HepG2 (cell line): Measurements from ENCODE around the gene TTC16. TPM values are rescaled to one million over a fixed set of nuclear protein-coding genes. Genes with fewer than 3 reads are reported as not detected.

ENCODE experiments used
- ATAC-seq: fragments of 200-7000 bp; cut with Tn5 transposase; 3 replicates; pipeline ENCODE4 v1.9.1; 2020; ENCODE audit warnings: mild to moderate bottlenecking, moderate library complexity
- BruUV-seq: library from RNA; stranded (reverse); fragments of 400-500 nt; replicated peaks from 2 replicates; lab custom pipeline; 2021; lab: Mats Ljungman, UMichigan
- CTCF ChIA-PET: fragments of 300-600 bp; formaldehyde crosslinking; extraction: SDS; loops from one replicate; lab custom pipeline; 2021; ENCODE audit warnings: low total read pairs, inconsistent platforms, low intra/inter-chr PET ratio; lab: Yijun Ruan, JAX
- POLR2A ChIA-PET: fragments of 350-600 bp; sonication (Branson Sonifier 250); formaldehyde crosslinking; loops from one replicate; lab custom pipeline; 2020; ENCODE audit warnings: antibody characterized with exemption, inconsistent platforms; lab: Yijun Ruan, JAX
- DNase-seq: peaks from one replicate; pipeline ENCODE4 v3.0.0-alpha.2; 2015; ENCODE audit warnings: low spot score
- FAIRE-seq: peaks from 3 replicates; lab custom pipeline; 2011; peaks lifted over from hg19 to GRCh38; lab: Jason Lieb, UNC
- H2AFZ ChIP-seq: one replicate; pipeline ENCODE4 v1.6.1; 2011; ENCODE audit warnings: low read length, inconsistent platforms
- H3K27ac ChIP-seq: fragments of 300-600 bp; 3 replicates; pipeline ENCODE4 v1.8.0; 2011; ENCODE audit warnings: mixed run types, mild to moderate bottlenecking, mixed read lengths, low read length, inconsistent platforms; ENCODE audit not compliant: insufficient read depth; ENCODE audit errors: extremely low read length
- H3K27me3 ChIP-seq, 2 experiments: fragments of 200-600 bp in 1 of 2; 2 replicates in 1 of 2; 3 replicates in 1 of 2; pipeline versions ENCODE4 v1.6.0 to v1.8.0; 2011; ENCODE audit warnings: low read length in 2 of 2, mild to moderate bottlenecking in 2 of 2, moderate library complexity in 2 of 2, inconsistent platforms in 1 of 2; ENCODE audit not compliant: insufficient read depth in 2 of 2, control insufficient read depth in 1 of 2
- H3K36me3 ChIP-seq, 2 experiments: fragments of 200-600 bp in 1 of 2; replicated peaks in 1 of 2; 2 replicates in 1 of 2; 3 replicates in 1 of 2; pipeline versions ENCODE4 v1.5.1 to v1.8.0; 2011; ENCODE audit warnings: low read length in 2 of 2, inconsistent platforms in 1 of 2; ENCODE audit not compliant: insufficient read depth in 2 of 2, control insufficient read depth in 1 of 2
- H3K4me1 ChIP-seq: 2 replicates; pipeline ENCODE4 v1.5.1; 2012; ENCODE audit warnings: low read length, inconsistent platforms; ENCODE audit not compliant: insufficient read depth
- H3K4me2 ChIP-seq: 2 replicates; pipeline ENCODE4 v1.6.0; 2011; ENCODE audit warnings: low read depth, low read length, inconsistent platforms
- H3K4me3 ChIP-seq, 3 experiments: fragments of 200-600 bp in 1 of 3; sonication (generic), shearing (Covaris generic) in 1 of 3; replicated peaks in 1 of 3; 2 replicates each; pipeline ENCODE4 v1.5.1; 2011 to 2016; ENCODE audit warnings: low read length in 3 of 3, inconsistent platforms in 2 of 3, low read depth in 2 of 3, mild to moderate bottlenecking in 2 of 3, control low read depth in 1 of 3, mixed read lengths in 1 of 3; ENCODE audit not compliant: insufficient read depth in 1 of 3
- H3K79me2 ChIP-seq: one replicate; pipeline ENCODE4 v1.6.1; 2011; ENCODE audit warnings: low read length, inconsistent platforms; ENCODE audit not compliant: insufficient read depth
- H3K9ac ChIP-seq: 2 replicates; pipeline ENCODE4 v1.6.0; 2011; ENCODE audit warnings: mild to moderate bottlenecking, low read depth, low read length, inconsistent platforms; ENCODE audit not compliant: insufficient read depth
- H3K9me3 ChIP-seq: 2 replicates; pipeline ENCODE4 v1.5.1; 2012; ENCODE audit warnings: mild to moderate bottlenecking, low read length
- H4K20me1 ChIP-seq: 2 replicates; pipeline ENCODE4 v1.6.0; 2011; ENCODE audit warnings: inconsistent platforms, mild to moderate bottlenecking, low read length, moderate library complexity; ENCODE audit not compliant: insufficient read depth
- BHLHE40 ChIP-seq: IDR thresholded peaks from 2 replicates; pipeline ENCODE4 v1.6.1; 2011; ENCODE audit warnings: low read length, improper control_type of control experiment
- CREB1 ChIP-seq, 2 experiments: fragments of 450-650 bp in 1 of 2; IDR thresholded peaks; 2 replicates each; pipeline ENCODE4 v1.6.1; 2016 to 2017; ENCODE audit warnings: control low read depth in 1 of 2, mild to moderate bottlenecking in 1 of 2, missing compliant biosample characterization in 1 of 2, missing genetic modification characterization in 1 of 2
- FOXP1 ChIP-seq, 2 experiments: fragments of 450-650 bp in 1 of 2; IDR thresholded peaks; 2 replicates each; pipeline ENCODE4 v1.6.1; 2017 to 2018; ENCODE audit warnings: antibody characterized with exemption in 1 of 2
- NFRKB ChIP-seq: fragments of 450-650 bp; IDR thresholded peaks from 2 replicates; pipeline ENCODE4 v1.6.1; 2017
- ZNF629 ChIP-seq: sonication (generic); formaldehyde crosslinking; conservative IDR thresholded peaks from 2 replicates; pipeline ENCODE4 v1.5.0; 2020; ENCODE audit warnings: missing genetic modification reagents
- ZNF850 ChIP-seq: sonication (generic); formaldehyde crosslinking; conservative IDR thresholded peaks from 2 replicates; pipeline ENCODE4 v1.9.0; 2021; ENCODE audit warnings: mild to moderate bottlenecking, missing genetic modification reagents
- WGBS: methylation state at CpG from one replicate; pipeline ENCODE4 v1.1.6; 2017; ENCODE audit warnings: low lambda C conversion rate; 5-methylcytosine and 5-hydroxymethylcytosine counted together
- in situ Hi-C: cut with HindIII; loops from 2 replicates; pipeline ENCODE4 v1.10.0; 2017; ENCODE audit warnings: low pct_unique_long_range_greater_than_20kb; ENCODE audit not compliant: extremely low pct_ligation_motif_present
- intact Hi-C: fragments of 100-400 bp; cut with micrococcal nuclease; formaldehyde crosslinking; loops from one replicate; pipeline ENCODE4 v1.10.0; 2022; ENCODE audit not compliant: unreplicated experiment
- polyA plus RNA-seq, 8 experiments: library from polyadenylated mRNA; depleted of rRNA in 3 of 8; stranded (reverse) in 7 of 8; unstranded in 1 of 8; fragments of >200 nt; fragmentation: Illumina TruSeq in 4 of 8; extraction: Trizol in 4 of 8; gene quantifications; 2 replicates each; pipeline versions ENCODE4 v1.2.1 to v1.2.3, GENCODE V29; 2011 to 2016; ENCODE audit warnings: low read depth in 4 of 8, missing spikeins in 1 of 8, mixed read lengths in 1 of 8; ENCODE audit not compliant: insufficient read depth in 1 of 8
- total RNA-seq, 5 experiments: library from RNA; depleted of rRNA; stranded (reverse); fragments of >200 nt; fragmentation: Illumina TruSeq; extraction: Trizol; gene quantifications; 2 replicates each; pipeline ENCODE4 v1.2.3, GENCODE V29; 2016; ENCODE audit warnings: low read depth in 1 of 5
- TF ChIP-seq, protein P1 (sequence below): sonication (generic); formaldehyde crosslinking; conservative IDR thresholded peaks from 2 replicates; pipeline ENCODE4 v1.5.0; 2020; ENCODE audit warnings: missing genetic modification reagents

TTC16 gene
- total and polyA plus RNA-seq, 2 of the 13 experiments (the other 11 are each of a cell fraction or from before 2014, with no cell fraction given), result not detected

DNA sequence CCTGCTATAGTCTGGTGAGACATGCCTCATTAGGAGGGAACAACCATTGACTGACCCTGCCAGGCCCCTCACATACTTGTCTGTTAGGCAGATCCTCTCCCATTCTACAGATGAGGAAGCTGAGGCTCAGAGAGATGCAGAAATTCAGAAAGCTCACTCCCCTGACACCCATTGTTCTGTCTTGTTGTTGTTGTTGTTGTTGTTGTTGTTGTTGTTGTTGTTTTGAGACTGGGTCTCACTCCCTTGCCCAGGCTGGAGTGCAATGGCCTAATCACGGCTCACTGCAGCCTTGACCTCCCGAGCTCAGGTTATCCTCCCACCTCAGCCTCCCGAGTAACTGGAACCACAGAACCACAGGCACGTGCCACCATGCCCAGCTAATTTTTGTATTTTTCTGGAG lies 22.2 kb upstream of the TTC16 start:
- Histone ChIP-seq H4K20me1 (no peaks in the 10 kb centered on the region), H3K36me3 (no peaks in the 10 kb centered on the region), H3K9me3 (no peaks in the 10 kb centered on the region), H3K4me3 (no peak overlapping the region), H3K27ac (no peak overlapping the region), H3K27me3 (no peaks in the 10 kb centered on the region), H3K79me2 (no peaks in the 10 kb centered on the region), H3K4me1 (no peaks in the 10 kb centered on the region), H2AFZ (no peak overlapping the region), H3K9ac (no peak overlapping the region), H3K4me2 (no peak overlapping the region)
- in situ Hi-C loops, result no loop called here
- ATAC-seq (no peak), FAIRE-seq (no peak), DNase-seq (no peak)
- intact Hi-C loops, result no loop called here
- 64% methylated on average over 4 of the region's 4 CpGs for WGBS
- TF ChIP-seq FOXP1 (IDR thresholded peaks at IDR 0.05) (peak; percentile 94), FOXP1 (CRISPR knock-in tag; IDR thresholded peaks at IDR 0.05) (no peak), NFRKB (no peak), ZNF629 (peak; percentile 45), ZNF850 (CRISPR knock-in tag) (no peak)
- TF ChIP-seq, protein P1, sequence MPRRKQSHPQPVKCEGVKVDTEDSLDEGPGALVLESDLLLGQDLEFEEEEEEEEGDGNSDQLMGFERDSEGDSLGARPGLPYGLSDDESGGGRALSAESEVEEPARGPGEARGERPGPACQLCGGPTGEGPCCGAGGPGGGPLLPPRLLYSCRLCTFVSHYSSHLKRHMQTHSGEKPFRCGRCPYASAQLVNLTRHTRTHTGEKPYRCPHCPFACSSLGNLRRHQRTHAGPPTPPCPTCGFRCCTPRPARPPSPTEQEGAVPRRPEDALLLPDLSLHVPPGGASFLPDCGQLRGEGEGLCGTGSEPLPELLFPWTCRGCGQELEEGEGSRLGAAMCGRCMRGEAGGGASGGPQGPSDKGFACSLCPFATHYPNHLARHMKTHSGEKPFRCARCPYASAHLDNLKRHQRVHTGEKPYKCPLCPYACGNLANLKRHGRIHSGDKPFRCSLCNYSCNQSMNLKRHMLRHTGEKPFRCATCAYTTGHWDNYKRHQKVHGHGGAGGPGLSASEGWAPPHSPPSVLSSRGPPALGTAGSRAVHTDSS, result no peak
- ChIA-PET POLR2A (no interaction called here), CTCF (no interaction called here)
- BruUV-seq, result no TSS peak

DNA sequence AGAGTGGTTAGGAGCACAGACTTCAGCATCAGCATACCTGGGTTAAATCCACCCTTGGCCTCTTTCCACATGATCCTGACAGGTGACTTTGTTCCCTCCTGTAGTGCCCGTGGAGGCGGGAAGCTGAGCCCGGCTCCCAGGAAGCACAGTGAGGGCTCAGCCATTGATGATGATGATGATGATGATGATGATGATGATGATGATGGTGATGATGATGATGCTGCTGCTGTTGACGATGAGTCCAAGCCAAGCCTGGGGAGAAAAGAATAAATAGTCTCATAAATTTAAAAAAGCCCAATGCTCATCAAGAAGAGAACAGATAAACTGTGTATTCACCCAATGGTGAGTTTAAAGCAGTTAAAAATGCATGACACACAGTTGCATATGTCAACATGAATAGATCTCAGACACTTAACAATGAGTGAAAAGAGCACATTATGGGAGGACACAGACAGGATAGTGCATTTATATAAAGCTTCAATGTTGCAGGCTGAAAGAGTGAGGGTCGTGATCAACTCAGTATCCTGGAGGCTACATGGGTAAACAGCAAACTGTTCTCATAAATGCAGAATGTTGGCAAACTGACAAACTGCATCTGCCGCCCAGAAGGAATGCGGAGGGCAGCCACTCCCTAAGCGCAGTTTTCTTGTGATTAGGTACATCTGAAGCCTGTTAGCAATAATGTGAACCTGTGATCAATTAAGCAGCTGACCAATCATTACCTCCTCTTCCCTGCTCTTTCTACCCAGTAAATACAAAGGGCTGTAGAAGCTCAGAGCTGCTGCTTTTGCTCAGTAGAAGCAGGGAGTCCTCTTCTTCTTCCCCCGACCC lies 20.8 kb upstream of the TTC16 start:
- Histone ChIP-seq H3K4me1 (no peaks in the 10 kb centered on the region), H3K27me3 (no peaks in the 10 kb centered on the region), H3K4me2 (no peak overlapping the region), H3K27ac (no peak overlapping the region), H3K36me3 (no peaks in the 10 kb centered on the region), H2AFZ (no peak overlapping the region), H3K79me2 (no peaks in the 10 kb centered on the region), H3K9ac (no peak overlapping the region), H4K20me1 (no peaks in the 10 kb centered on the region), H3K9me3 (no peaks in the 10 kb centered on the region), H3K4me3 (no peak overlapping the region)
- TF ChIP-seq BHLHE40 (no peak), CREB1 (IDR thresholded peaks at IDR 0.05) (peak; percentile 88), CREB1 (CRISPR knock-in tag; IDR thresholded peaks at IDR 0.05) (no peak)
- 68% methylated on average over 9 of the region's 9 CpGs for WGBS
- in situ Hi-C loops (no loop called here), intact Hi-C loops (no loop called here)
- POLR2A ChIA-PET, result no interaction called here
- FAIRE-seq (no peak), ATAC-seq (no peak), DNase-seq (no peak)
- CTCF ChIA-PET, result no interaction called here
- BruUV-seq, result no TSS peak
